ENCODE data around the gene DPP4. TPM values are rescaled to one million over a fixed set of nuclear protein-coding genes. Genes with fewer than 3 reads are reported as not detected.

The DPP4 gene
- 105 and 175 TPM in 2 replicates for total RNA-seq (2012; rRNA removed)

DNA sequence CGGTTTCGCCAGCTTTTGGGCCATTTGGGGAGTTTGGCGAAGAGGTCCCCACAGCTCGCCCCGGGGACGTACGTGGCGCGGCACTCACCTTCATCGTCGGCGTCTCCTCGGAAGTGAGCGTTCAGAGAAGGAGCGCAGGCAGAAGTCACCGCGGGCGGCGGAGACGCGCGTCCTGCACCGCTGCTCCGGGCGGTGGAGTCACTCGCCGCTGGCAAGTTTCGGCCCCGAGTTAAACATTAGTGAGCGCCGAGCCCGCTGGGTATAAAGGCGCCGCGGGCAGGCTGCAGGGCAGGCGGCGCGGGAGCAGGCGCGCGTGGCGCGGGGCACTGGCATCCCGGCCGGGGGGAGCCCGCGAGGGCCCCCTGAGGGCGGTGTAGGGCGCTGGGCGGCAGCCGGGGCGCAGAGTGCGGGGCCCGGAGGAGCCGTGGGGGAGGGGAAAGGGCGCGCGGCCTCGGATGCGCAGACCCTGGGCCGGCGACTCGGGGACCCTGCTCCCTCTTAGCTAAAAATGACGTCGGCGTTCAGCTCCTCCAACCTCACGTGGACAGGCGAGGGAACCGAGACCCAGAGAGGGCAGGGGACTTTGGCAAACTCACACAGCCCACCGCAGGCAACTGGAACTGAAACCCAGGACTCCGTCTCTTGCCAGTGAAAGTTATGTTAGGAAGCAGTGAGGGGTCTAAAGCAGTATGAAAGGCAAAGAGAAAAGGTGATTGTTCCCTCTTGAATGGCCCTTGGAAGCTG lies at the start of gene DPP4:
Gene DPP4 (minus strand): TSS at position 328 of the 744 bp plus-strand sequence. CDS start 234 bp downstream, at position 94.
- Histone ChIP-seq H3K9me3 (replicated peaks; ENCODE audit: low read length) (peaks cover 4% of the 10 kb centered on the region), H3K4me3 (ENCODE audit: low read length) (peak within 1 kb of the TSS; percentile 74), H3K9ac (ENCODE audit: low read depth, low read length) (peak within 1 kb of the TSS; percentile 82), H3K27me3 (ENCODE audit: control insufficient read depth, insufficient read depth, low read length) (no peaks in the 10 kb centered on the region), H3K36me3 (ENCODE audit: insufficient read depth, low read length) (no peaks in the 10 kb centered on the region), H3K4me1 (ENCODE audit: control insufficient read depth, insufficient read depth, low read length) (peaks cover 52% of the 10 kb centered on the region), H3K4me2 (ENCODE audit: low read length) (peak within 1 kb of the TSS; percentile 90)

DNA sequence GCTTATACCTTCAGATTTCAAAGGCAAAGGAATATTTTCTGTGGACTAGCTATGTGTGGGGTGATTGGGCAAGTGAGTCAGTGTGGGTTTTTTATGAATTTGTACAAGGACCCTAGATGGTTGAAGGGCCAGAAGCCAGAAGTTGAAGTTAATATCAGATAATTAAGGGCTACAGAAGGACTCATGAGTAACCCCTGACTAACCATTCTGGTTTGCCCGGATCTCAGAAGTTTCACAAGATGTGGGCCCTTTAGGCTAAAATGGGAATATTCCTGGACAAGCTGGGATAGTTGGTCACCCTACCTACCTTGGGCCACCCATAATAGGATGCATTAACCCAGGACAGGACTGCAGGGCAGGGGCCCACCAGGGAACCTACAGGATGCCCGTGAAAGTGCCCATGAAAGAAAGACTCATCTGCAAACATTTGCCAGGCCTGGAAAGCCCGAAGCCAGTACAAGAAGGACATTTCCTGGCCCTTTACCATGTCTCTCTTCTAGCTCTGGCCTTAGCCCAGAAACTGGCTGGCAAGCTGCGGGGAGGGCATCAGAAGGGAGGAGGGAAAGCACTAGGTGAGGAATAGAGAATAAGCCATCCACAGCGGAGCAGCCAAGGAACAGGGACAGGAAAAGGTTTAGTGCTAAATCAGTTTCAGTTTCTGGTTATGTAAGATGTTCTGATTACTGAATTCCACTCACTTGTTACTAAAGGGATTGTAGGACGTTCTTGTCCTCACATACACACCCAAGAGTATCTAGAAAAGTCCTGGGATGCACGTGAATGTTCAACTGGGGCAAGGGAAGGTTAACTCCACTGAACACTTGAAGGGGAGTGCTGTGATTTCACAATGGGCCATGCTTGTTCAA lies 44.4 kb upstream of the DPP4 start:
- H3K4me3 ChIP-seq (ENCODE audit: low read length) = peak overlapping the region; percentile 1
- H3K9me3 ChIP-seq (replicated peaks; ENCODE audit: low read length) = peaks cover 10% of the 10 kb centered on the region
- H3K4me1 ChIP-seq (ENCODE audit: control insufficient read depth, insufficient read depth, low read length) = peaks cover 32% of the 10 kb centered on the region
- H3K36me3 ChIP-seq (ENCODE audit: insufficient read depth, low read length) = no peaks in the 10 kb centered on the region
- no peaks in the 10 kb centered on the region for H3K27me3 ChIP-seq (ENCODE audit: control insufficient read depth, insufficient read depth, low read length)
- peak overlapping the region; percentile 38 for H3K9ac ChIP-seq (ENCODE audit: low read depth, low read length)
- peak overlapping the region; percentile 64 for H3K4me2 ChIP-seq (ENCODE audit: low read length)

DNA sequence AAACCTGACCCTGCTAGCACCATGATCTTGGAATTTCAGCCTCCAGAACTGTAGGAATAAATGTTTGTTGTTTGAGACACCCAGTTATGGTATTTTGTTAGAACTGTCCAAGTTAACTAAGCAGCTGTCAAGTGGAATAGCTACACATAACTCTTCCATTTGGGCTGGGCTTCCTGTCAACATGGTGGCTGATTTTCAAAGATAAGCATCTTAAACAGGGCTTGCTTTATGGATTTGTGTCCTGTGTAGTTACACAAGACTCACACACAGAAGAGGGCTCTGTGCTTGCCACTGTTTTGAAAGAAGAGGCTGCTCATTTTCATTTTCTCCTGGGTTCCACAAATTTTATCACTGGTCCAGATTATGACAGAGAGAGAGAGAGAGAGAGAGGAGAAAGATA lies 42.3 kb upstream of the DPP4 start:
- no peaks in the 10 kb centered on the region for H3K36me3 ChIP-seq (ENCODE audit: insufficient read depth, low read length)
- H3K9me3 ChIP-seq (replicated peaks; ENCODE audit: low read length) = peaks cover 10% of the 10 kb centered on the region
- H3K9ac ChIP-seq (ENCODE audit: low read depth, low read length) = no peak overlapping the region
- H3K4me2 ChIP-seq (ENCODE audit: low read length) = no peak overlapping the region
- peaks cover 39% of the 10 kb centered on the region for H3K4me1 ChIP-seq (ENCODE audit: control insufficient read depth, insufficient read depth, low read length)
- H3K27me3 ChIP-seq (ENCODE audit: control insufficient read depth, insufficient read depth, low read length) = no peaks in the 10 kb centered on the region
- no peak overlapping the region for H3K4me3 ChIP-seq (ENCODE audit: low read length)

DNA sequence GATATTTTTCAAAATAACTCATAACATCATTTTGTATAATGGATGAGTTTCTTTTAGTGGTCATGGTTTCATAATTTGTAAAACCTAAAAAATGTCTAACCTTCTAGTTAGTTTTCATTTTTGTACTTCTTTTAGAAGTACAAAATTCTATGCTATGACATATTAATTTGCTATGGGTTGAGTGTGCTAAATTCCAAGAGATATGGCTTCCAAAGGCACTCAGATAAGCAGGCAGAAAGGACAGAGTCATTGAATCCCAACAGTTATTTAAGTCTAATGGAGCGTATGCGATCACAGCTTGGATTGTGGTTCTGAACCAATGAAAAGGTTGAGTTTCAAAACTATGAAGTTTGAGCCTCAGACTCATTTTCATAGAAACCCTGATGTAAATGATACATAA lies 41.1 kb upstream of the DPP4 start:
- peaks cover 39% of the 10 kb centered on the region for H3K4me1 ChIP-seq (ENCODE audit: control insufficient read depth, insufficient read depth, low read length)
- H3K36me3 ChIP-seq (ENCODE audit: insufficient read depth, low read length) = no peaks in the 10 kb centered on the region
- H3K4me3 ChIP-seq (ENCODE audit: low read length) = no peak overlapping the region
- H3K9ac ChIP-seq (ENCODE audit: low read depth, low read length) = no peak overlapping the region
- H3K9me3 ChIP-seq (replicated peaks; ENCODE audit: low read length) = peaks cover 10% of the 10 kb centered on the region
- H3K27me3 ChIP-seq (ENCODE audit: control insufficient read depth, insufficient read depth, low read length) = no peaks in the 10 kb centered on the region
- no peak overlapping the region for H3K4me2 ChIP-seq (ENCODE audit: low read length)

DNA sequence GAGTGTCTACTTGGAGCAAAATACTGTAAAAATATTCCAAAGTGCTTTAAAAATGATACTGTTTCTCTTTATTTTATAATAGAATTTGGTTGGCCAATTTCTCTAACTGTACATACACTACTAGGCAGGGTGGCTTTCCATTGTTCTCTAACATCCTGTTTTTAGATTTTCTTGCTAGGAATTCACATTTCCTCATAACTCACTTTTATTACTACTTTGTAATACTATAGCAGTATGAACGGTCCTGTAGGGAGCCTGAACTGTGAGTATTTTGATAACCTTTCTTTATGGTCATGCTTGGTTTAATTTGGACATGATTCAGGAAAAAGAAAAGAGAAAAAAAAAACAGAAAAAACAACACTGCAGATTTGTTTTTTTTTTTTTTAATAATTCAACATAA lies 40.3 kb upstream of the DPP4 start:
- peak overlapping the region; percentile 30 for H3K9ac ChIP-seq (ENCODE audit: low read depth, low read length)

DNA sequence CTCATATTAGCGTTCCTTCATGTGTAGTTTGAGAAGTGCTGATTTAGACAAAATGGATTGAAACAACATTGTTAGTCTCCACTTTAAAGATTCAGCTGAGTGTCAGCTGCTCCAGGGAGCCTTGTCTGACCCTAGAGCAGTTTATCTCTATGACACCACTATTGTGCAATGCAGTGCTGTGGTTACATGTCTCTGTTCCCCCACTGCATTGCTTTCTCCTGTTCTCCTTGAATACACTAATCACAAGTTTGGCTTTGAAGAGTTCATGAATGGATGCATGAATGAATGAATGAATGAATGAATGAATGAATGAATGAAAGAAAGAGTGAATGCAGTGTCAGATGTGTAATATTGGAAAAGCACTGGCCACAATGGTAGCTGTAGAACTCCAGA lies 39.8 kb upstream of the DPP4 start:
- H3K9ac ChIP-seq (ENCODE audit: low read depth, low read length) = peak overlapping the region; percentile 30
- peaks cover 10% of the 10 kb centered on the region for H3K9me3 ChIP-seq (replicated peaks; ENCODE audit: low read length)
- H3K36me3 ChIP-seq (ENCODE audit: insufficient read depth, low read length) = no peaks in the 10 kb centered on the region
- H3K4me2 ChIP-seq (ENCODE audit: low read length) = peak overlapping the region; percentile 55
- H3K4me3 ChIP-seq (ENCODE audit: low read length) = peak overlapping the region; percentile 6
- peaks cover 32% of the 10 kb centered on the region for H3K4me1 ChIP-seq (ENCODE audit: control insufficient read depth, insufficient read depth, low read length)
- H3K27me3 ChIP-seq (ENCODE audit: control insufficient read depth, insufficient read depth, low read length) = no peaks in the 10 kb centered on the region

More for the DNA sequence above, 40.3 kb upstream of the DPP4 start:
- H3K9me3 ChIP-seq (replicated peaks; ENCODE audit: low read length) = peaks cover 10% of the 10 kb centered on the region
- no peaks in the 10 kb centered on the region for H3K27me3 ChIP-seq (ENCODE audit: control insufficient read depth, insufficient read depth, low read length)
- H3K4me3 ChIP-seq (ENCODE audit: low read length) = no peak overlapping the region
- H3K4me1 ChIP-seq (ENCODE audit: control insufficient read depth, insufficient read depth, low read length) = peaks cover 37% of the 10 kb centered on the region
- H3K4me2 ChIP-seq (ENCODE audit: low read length) = peak overlapping the region; percentile 55
- H3K36me3 ChIP-seq (ENCODE audit: insufficient read depth, low read length) = no peaks in the 10 kb centered on the region

DNA sequence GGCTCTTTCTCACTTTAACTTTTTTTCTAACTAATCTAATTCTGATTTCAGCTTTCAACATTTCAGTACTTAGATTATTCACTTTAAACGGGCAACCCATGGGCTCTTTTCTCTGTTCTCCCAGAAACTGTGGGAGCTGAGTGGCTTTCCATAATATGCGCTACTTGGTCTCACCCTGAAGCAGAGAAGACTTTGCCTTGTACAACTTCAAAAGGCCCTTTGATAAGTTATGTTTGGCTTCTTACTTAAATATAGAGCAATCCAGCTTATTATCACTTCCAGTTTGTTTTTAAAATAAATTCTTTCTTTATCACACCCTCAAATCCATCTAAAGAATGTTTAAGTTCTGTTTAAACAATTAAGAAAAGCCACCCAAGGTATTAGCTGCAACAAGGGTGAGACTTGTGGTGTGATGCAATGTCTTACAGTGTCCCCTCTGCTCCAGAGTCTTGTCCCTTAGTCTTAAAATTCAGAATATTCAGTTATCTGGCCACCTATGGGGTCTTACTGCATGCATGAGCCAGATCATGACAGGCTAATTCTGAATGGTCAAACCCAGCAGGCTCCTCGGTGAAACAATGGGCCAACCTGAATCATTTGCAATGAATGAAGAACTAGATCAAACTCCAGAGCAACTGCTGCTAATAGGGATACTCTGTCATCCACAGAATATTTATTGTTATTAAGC lies 39.2 kb upstream of the DPP4 start:
- Histone ChIP-seq H3K9me3 (replicated peaks; ENCODE audit: low read length) (peaks cover 10% of the 10 kb centered on the region), H3K4me2 (ENCODE audit: low read length) (peak overlapping the region; percentile 55), H3K4me1 (ENCODE audit: control insufficient read depth, insufficient read depth, low read length) (peaks cover 29% of the 10 kb centered on the region), H3K9ac (ENCODE audit: low read depth, low read length) (no peak overlapping the region), H3K4me3 (ENCODE audit: low read length) (peak overlapping the region; percentile 6), H3K27me3 (ENCODE audit: control insufficient read depth, insufficient read depth, low read length) (no peaks in the 10 kb centered on the region), H3K36me3 (ENCODE audit: insufficient read depth, low read length) (no peaks in the 10 kb centered on the region)

DNA sequence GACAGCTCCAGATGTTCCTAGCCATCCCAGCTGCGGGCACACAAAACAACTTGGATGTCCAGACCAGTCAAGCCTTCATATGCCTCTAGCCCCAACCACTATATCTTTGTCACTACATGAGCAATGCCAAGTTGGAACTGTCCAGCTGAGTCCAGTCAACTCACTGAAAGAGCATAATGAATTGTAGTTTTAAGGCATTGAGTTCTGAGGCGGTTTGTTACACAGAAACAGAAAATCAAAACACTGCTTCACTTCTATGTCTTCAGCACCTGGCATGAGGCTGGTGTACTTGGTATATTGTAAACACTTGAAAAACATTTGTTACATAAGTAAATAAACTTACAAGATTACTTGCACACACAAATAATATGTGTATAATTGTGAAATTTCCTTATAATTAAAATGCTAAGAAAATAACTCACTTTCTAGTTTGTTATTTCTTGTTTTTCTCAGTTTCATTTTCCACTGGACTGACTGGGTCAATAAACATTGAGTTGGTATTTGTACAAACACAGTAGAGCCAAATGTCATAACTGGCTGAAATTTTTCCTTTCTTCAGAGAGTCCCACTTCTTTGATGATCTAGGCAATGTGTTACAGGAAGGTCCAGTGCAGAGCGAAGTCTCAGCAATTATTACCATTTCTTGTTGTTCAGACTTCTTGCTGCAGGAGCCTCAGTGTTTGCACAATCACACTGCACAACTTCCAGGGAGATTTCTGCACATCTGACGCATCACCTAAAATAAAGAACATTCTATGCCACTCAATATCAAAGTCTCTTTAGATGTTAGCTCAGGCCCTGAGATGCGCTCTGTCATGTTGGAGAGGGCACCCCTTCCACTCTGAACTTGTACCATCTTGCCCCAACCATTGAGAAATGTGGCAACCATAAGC lies 38.2 kb upstream of the DPP4 start:
- Histone ChIP-seq H3K9me3 (replicated peaks; ENCODE audit: low read length) (peaks cover 10% of the 10 kb centered on the region), H3K4me2 (ENCODE audit: low read length) (no peak overlapping the region), H3K4me3 (ENCODE audit: low read length) (no peak overlapping the region), H3K9ac (ENCODE audit: low read depth, low read length) (no peak overlapping the region), H3K27me3 (ENCODE audit: control insufficient read depth, insufficient read depth, low read length) (no peaks in the 10 kb centered on the region), H3K4me1 (ENCODE audit: control insufficient read depth, insufficient read depth, low read length) (peaks cover 31% of the 10 kb centered on the region), H3K36me3 (ENCODE audit: insufficient read depth, low read length) (no peaks in the 10 kb centered on the region)

DNA sequence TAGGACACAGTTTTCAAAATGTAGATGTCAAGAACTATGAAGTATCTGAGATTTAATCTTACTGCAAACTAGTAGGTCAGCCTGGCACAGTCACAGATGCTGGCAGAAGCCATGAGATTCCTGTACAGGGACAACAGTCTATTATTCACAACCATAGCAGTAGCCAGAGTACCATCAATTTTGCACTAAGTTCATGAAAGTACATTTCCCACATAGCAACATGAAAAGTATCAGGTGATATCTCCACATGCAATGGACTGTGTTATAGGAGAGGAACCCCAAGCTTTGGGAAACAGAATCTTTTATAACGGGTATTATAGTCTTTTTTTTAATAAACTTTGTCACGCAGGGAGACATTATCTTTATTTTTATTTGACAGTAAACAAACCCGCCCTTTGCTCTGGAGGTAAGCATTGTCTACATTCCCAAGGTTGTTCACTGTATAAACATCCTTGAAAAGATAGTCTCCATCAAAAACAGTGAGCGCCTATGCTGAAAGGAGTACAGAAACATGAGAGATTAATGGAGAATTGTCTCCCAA lies 33.4 kb upstream of the DPP4 start:
- H3K4me3 ChIP-seq (ENCODE audit: low read length) = no peak overlapping the region
- H3K9me3 ChIP-seq (replicated peaks; ENCODE audit: low read length) = no peaks in the 10 kb centered on the region
- no peaks in the 10 kb centered on the region for H3K36me3 ChIP-seq (ENCODE audit: insufficient read depth, low read length)
- no peak overlapping the region for H3K4me2 ChIP-seq (ENCODE audit: low read length)
- peaks cover 26% of the 10 kb centered on the region for H3K4me1 ChIP-seq (ENCODE audit: control insufficient read depth, insufficient read depth, low read length)
- no peaks in the 10 kb centered on the region for H3K27me3 ChIP-seq (ENCODE audit: control insufficient read depth, insufficient read depth, low read length)
- H3K9ac ChIP-seq (ENCODE audit: low read depth, low read length) = no peak overlapping the region

DNA sequence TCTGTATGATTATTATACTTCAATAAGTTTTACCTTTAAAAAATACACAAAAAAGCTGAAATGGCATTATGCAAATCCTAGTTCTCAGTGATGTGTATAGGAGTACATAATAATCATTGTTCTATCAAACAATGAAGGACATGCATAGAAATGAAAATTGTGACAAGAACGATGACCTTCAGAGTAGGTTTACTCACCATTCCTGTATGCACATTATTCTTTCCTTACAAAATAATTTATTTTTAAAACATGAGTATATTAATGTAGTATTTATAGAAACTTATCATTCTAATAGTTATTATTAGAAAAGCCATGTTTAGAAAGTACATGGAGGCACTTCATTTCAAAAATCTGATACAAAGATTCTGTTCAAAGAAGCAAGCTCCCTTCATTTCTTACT lies 32.7 kb upstream of the DPP4 start:
- H3K4me1 ChIP-seq (ENCODE audit: control insufficient read depth, insufficient read depth, low read length) = peaks cover 26% of the 10 kb centered on the region
- H3K36me3 ChIP-seq (ENCODE audit: insufficient read depth, low read length) = no peaks in the 10 kb centered on the region
- H3K4me2 ChIP-seq (ENCODE audit: low read length) = peak overlapping the region; percentile 3
- H3K9me3 ChIP-seq (replicated peaks; ENCODE audit: low read length) = no peaks in the 10 kb centered on the region
- H3K9ac ChIP-seq (ENCODE audit: low read depth, low read length) = peak overlapping the region; percentile 28
- no peaks in the 10 kb centered on the region for H3K27me3 ChIP-seq (ENCODE audit: control insufficient read depth, insufficient read depth, low read length)
- no peak overlapping the region for H3K4me3 ChIP-seq (ENCODE audit: low read length)

Data from skeletal muscle satellite cell (primary cell).